Gastrocnemius medialis (tissue), 4 donors: ENCODE measurements around the gene RUVBL2.
"Not testable (repeated sequence)": the region's sequence is repeated elsewhere in the genome, so short reads cannot be mapped to it uniquely, and the experiment has no call there.

Experiments
- POLR2A ChIP-seq, 2 donors: fragments of 450-650 bp; IDR thresholded peaks; one replicate each; pipeline ENCODE4 v1.6.1; 2017; ENCODE audit warnings: antibody characterized with exemption in 2 of 2, mild to moderate bottlenecking in 2 of 2, moderate library complexity in 2 of 2
- TF ChIP-seq, protein P1 (sequence below), 5 experiments: fragments of 450-650 bp in 3 of 5; fragments of 200-600 bp in 2 of 5; sonication (generic) in 2 of 5; IDR thresholded peaks in 4 of 5; conservative IDR thresholded peaks in 1 of 5; 1 replicate in 4 of 5; 2 replicates in 1 of 5; pipeline ENCODE4 v1.5.1; 2016 to 2019; ENCODE audit warnings: antibody characterized with exemption in 5 of 5, mild to moderate bottlenecking in 3 of 5, moderate library complexity in 3 of 5

DNA sequence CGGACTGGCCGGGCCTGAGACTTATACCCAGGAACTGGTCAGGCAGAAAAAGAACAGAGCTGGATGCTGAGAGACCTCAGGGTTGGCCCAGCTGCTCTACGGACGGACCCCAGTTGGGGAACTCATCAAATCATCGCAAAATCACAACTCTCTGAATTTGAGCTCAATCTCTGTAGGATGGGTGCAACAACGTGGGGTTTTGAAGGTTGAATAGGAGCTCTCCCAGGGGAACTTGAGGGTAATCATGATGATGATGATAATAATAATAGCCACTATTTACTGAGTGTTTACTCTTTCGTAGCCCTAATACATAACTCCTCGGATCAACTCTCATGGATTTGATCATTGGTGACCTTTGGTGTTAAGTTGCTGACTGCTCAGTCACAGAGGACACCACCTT lies 36.6 kb downstream of the RUVBL2 start:
- TF ChIP-seq, protein P1, sequence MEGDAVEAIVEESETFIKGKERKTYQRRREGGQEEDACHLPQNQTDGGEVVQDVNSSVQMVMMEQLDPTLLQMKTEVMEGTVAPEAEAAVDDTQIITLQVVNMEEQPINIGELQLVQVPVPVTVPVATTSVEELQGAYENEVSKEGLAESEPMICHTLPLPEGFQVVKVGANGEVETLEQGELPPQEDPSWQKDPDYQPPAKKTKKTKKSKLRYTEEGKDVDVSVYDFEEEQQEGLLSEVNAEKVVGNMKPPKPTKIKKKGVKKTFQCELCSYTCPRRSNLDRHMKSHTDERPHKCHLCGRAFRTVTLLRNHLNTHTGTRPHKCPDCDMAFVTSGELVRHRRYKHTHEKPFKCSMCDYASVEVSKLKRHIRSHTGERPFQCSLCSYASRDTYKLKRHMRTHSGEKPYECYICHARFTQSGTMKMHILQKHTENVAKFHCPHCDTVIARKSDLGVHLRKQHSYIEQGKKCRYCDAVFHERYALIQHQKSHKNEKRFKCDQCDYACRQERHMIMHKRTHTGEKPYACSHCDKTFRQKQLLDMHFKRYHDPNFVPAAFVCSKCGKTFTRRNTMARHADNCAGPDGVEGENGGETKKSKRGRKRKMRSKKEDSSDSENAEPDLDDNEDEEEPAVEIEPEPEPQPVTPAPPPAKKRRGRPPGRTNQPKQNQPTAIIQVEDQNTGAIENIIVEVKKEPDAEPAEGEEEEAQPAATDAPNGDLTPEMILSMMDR (IDR thresholded peaks at IDR 0.05 in 4 of 5, conservative IDR thresholded peaks at IDR 0.05 in 1 of 5) = not testable (repeated sequence)
- TF ChIP-seq POLR2A (IDR thresholded peaks at IDR 0.05) = not testable (repeated sequence)
